Uterus (tissue), 4 donors: Measurements from ENCODE around the gene S100A14. TPM values are rescaled to one million over a fixed set of nuclear protein-coding genes. Genes with fewer than 3 reads are reported as not detected.
"Not testable (repeated sequence)": the region's sequence is repeated elsewhere in the genome, so short reads cannot be mapped to it uniquely, and the experiment has no call there.

ENCODE experiments used
- DNase-seq, 2 donors: peaks; one replicate each; pipeline ENCODE4 v3.0.0-alpha.2; 2019 to 2020
- H3K27ac ChIP-seq, 2 donors: fragments of 200-600 bp; sonication (generic); 1 replicate in 1 of 2; 2 replicates in 1 of 2; pipeline ENCODE4 v1.5.1; 2016 to 2018
- H3K27me3 ChIP-seq, 2 donors: fragments of 200-600 bp; sonication (generic); one replicate each; pipeline ENCODE4 v1.5.1; 2018 to 2019; ENCODE audit warnings: control low read depth in 1 of 2
- H3K36me3 ChIP-seq, 2 donors: fragments of 200-600 bp; sonication (generic); one replicate each; pipeline ENCODE4 v1.5.1; 2019; ENCODE audit warnings: control low read depth in 1 of 2
- H3K4me1 ChIP-seq, 2 donors: fragments of 200-600 bp; sonication (generic); one replicate each; pipeline ENCODE4 v1.5.1; 2018 to 2019; ENCODE audit warnings: control low read depth in 1 of 2
- H3K4me3 ChIP-seq, 2 donors: fragments of 200-600 bp; sonication (generic); 1 replicate in 1 of 2; 2 replicates in 1 of 2; pipeline ENCODE4 v1.5.1; 2018 to 2019; ENCODE audit warnings: mild to moderate bottlenecking in 1 of 2
- H3K9me3 ChIP-seq, 2 donors: fragments of 200-600 bp; sonication (generic); one replicate each; pipeline ENCODE4 v1.5.1; 2019; ENCODE audit warnings: control low read depth in 1 of 2
- POLR2A ChIP-seq, 2 donors: fragments of 450-650 bp; IDR thresholded peaks; one replicate each; pipeline ENCODE4 v1.6.1; 2016; ENCODE audit warnings: antibody characterized with exemption in 2 of 2, mild to moderate bottlenecking in 1 of 2, moderate library complexity in 1 of 2
- intact Hi-C: fragments of 100-400 bp; cut with DNase I; formaldehyde crosslinking; loops from one replicate; pipeline ENCODE4 v1.15.1; 2023; ENCODE audit warnings: low total_unique reads
- total RNA-seq, 4 donors: library from RNA; depleted of rRNA in 3 of 4; stranded (reverse); fragments of >200 nt in 3 of 4; gene quantifications; one replicate each; pipeline versions ENCODE4 v1.1.0 to v1.2.4, GENCODE V29; 2014 to 2023
- TF ChIP-seq, protein P1 (sequence below), 4 experiments: fragments of 200-600 bp in 2 of 4; fragments of 450-650 bp in 2 of 4; sonication (generic) in 2 of 4; IDR thresholded peaks; one replicate each; pipeline ENCODE4 v1.5.1; 2016 to 2019; ENCODE audit warnings: antibody characterized with exemption in 4 of 4, mild to moderate bottlenecking in 2 of 4, moderate library complexity in 1 of 4
- donor health status: DM: yes; HTN: yes; CAD: no.

Gene S100A14
- total RNA-seq, 4 donors from 2014 or later = 0.29 to 6.2 TPM; not detected in 2

DNA sequence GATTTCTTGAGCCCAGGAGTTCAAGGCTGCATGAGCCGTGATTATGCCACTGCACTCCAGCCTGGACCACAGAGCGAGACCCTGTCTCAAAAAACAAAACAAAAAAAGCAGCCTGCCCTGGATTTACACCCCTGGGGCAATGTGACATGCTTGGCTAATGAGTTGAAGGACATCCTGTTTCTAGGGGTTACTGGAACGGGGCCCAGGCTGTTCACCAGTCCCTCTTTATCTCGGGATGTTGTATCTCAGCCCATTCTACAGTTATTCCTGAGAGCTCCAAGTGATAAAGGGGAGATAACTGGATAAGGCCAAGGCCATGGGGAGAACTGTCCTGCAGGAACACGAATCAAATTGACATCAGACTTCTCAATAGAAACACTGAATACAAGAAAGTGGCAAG lies 28.8 kb downstream of the S100A14 start:
- TF ChIP-seq, protein P1, sequence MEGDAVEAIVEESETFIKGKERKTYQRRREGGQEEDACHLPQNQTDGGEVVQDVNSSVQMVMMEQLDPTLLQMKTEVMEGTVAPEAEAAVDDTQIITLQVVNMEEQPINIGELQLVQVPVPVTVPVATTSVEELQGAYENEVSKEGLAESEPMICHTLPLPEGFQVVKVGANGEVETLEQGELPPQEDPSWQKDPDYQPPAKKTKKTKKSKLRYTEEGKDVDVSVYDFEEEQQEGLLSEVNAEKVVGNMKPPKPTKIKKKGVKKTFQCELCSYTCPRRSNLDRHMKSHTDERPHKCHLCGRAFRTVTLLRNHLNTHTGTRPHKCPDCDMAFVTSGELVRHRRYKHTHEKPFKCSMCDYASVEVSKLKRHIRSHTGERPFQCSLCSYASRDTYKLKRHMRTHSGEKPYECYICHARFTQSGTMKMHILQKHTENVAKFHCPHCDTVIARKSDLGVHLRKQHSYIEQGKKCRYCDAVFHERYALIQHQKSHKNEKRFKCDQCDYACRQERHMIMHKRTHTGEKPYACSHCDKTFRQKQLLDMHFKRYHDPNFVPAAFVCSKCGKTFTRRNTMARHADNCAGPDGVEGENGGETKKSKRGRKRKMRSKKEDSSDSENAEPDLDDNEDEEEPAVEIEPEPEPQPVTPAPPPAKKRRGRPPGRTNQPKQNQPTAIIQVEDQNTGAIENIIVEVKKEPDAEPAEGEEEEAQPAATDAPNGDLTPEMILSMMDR (IDR thresholded peaks at IDR 0.05) = no peak
- no peak for TF ChIP-seq POLR2A (IDR thresholded peaks at IDR 0.05)
- H3K4me3 ChIP-seq = no peak overlapping the region
- H3K27ac ChIP-seq = no peak overlapping the region
- no peak for DNase-seq
- no peaks in the 10 kb centered on the region for H3K27me3 ChIP-seq
- no peaks in the 10 kb centered on the region for H3K36me3 ChIP-seq
- no peaks in the 10 kb centered on the region for H3K4me1 ChIP-seq
- intact Hi-C loops = no loop called here
- no peaks in the 10 kb centered on the region for H3K9me3 ChIP-seq

DNA sequence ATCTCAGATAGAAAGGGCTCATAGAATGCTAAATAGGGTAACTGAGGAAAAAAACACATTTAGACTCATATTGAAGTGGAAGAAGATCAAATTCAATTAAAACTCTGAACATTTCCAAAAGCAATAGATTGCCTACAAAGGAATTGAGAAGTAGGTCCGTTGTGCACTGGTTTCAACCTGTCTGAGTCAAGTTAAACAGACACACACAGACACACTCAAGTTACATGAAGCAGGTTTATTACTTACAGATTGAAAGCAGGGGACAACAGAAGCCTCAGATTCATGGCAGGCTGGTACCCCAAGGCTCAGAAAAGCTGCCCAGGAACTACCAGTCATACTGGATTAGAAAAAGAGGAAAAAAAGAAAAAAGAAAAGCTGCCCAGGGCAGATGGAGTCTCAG lies 29.8 kb downstream of the S100A14 start:
- intact Hi-C loops = no loop called here
- Histone ChIP-seq H3K9me3 (no peaks in the 10 kb centered on the region), H3K36me3 (no peaks in the 10 kb centered on the region), H3K4me3 (no peak overlapping the region), H3K4me1 (no peaks in the 10 kb centered on the region), H3K27me3 (no peaks in the 10 kb centered on the region), H3K27ac (no peak overlapping the region)
- TF ChIP-seq POLR2A (IDR thresholded peaks at IDR 0.05) = no peak
- TF ChIP-seq, protein P1 (IDR thresholded peaks at IDR 0.05) = no peak
- DNase-seq = no peak

GRCh38 chr1:153585006-153585405 lies 31.1 kb downstream of the S100A14 start:
- H3K27ac ChIP-seq = no peak overlapping the region
- no peak for TF ChIP-seq POLR2A (IDR thresholded peaks at IDR 0.05)
- TF ChIP-seq, protein P1 (IDR thresholded peaks at IDR 0.05) = no peak

GRCh38 chr1:153583976-153584375 lies 32.1 kb downstream of the S100A14 start:
- no peak overlapping the region for H3K4me3 ChIP-seq
- TF ChIP-seq POLR2A (IDR thresholded peaks at IDR 0.05) = no peak
- TF ChIP-seq, protein P1 (IDR thresholded peaks at IDR 0.05) = no peak
- no peaks in the 10 kb centered on the region for H3K9me3 ChIP-seq
- no peak for DNase-seq
- no peaks in the 10 kb centered on the region for H3K27me3 ChIP-seq
- no peak overlapping the region for H3K27ac ChIP-seq
- no peaks in the 10 kb centered on the region for H3K4me1 ChIP-seq
- H3K36me3 ChIP-seq = no peaks in the 10 kb centered on the region
- intact Hi-C loops = no loop called here

More at GRCh38 chr1:153585006-153585405, 31.1 kb downstream of the S100A14 start:
- intact Hi-C loops = no loop called here
- H3K4me1 ChIP-seq = no peaks in the 10 kb centered on the region
- DNase-seq = no peak
- no peaks in the 10 kb centered on the region for H3K9me3 ChIP-seq
- H3K36me3 ChIP-seq = no peaks in the 10 kb centered on the region
- H3K4me3 ChIP-seq = no peak overlapping the region
- no peaks in the 10 kb centered on the region for H3K27me3 ChIP-seq

- H3K4me3 ChIP-seq, H3K36me3 ChIP-seq, DNase-seq, H3K27ac ChIP-seq, H3K9me3 ChIP-seq, H3K4me1 ChIP-seq, intact Hi-C loops, H3K27me3 ChIP-seq: not testable (repeated sequence)
These were observed 32.6 kb downstream of the S100A14 start for GRCh38 chr1:153583514-153583913.

GRCh38 chr1:153582836-153583235 lies 33.3 kb downstream of the S100A14 start:
- H3K4me1 ChIP-seq, H3K36me3 ChIP-seq, H3K27me3 ChIP-seq, DNase-seq, H3K9me3 ChIP-seq, H3K27ac ChIP-seq, intact Hi-C loops, H3K4me3 ChIP-seq: not testable (repeated sequence)
